PC-9 (cell line): Measurements from ENCODE around the gene IL17RE.

Source experiments
- CTCF ChIP-seq: fragments of 200-600 bp; sonication (generic); conservative IDR thresholded peaks from 2 replicates; pipeline ENCODE4 v1.6.1; 2017; ENCODE audit warnings: mixed run types, antibody characterized with exemption, mild to moderate bottlenecking, moderate library complexity
- EZH2 ChIP-seq: fragments of 200-600 bp; sonication (generic); IDR thresholded peaks from 2 replicates; pipeline ENCODE4 v1.8.0; 2017; ENCODE audit warnings: antibody characterized with exemption, low read depth

GRCh38 chr3:9903238-9903624, 583 bp downstream of the IL17RE start:
- TF ChIP-seq EZH2 (no peak), CTCF (no peak)
